GM12878 (cell line): Measurements from ENCODE around the gene SETBP1. TPM values are rescaled to one million over a fixed set of nuclear protein-coding genes. Genes with fewer than 3 reads are reported as not detected.

Source experiments
- ATAC-seq: fragments of 200-7000 bp; cut with Tn5 transposase; 3 replicates; pipeline ENCODE4 v1.9.1; 2020; ENCODE audit warnings: mild to moderate bottlenecking, moderate library complexity
- BruUV-seq: library from RNA; stranded (reverse); fragments of 400-500 nt; replicated peaks from 2 replicates; lab custom pipeline; 2021; lab: Mats Ljungman, UMichigan
- CTCF ChIA-PET: fragments of 300-600 bp; sonication (Branson Sonifier 250); formaldehyde crosslinking; extraction: SDS; loops from one replicate; lab custom pipeline; 2021; ENCODE audit warnings: inconsistent platforms; lab: Yijun Ruan, JAX
- POLR2A ChIA-PET: fragments of 350-600 bp; formaldehyde crosslinking; extraction: SDS; loops from one replicate; lab custom pipeline; 2021; ENCODE audit warnings: inconsistent platforms; lab: Charles Lee
- RAD21 ChIA-PET: fragments of 300-600 bp; sonication (Branson Sonifier 250); formaldehyde crosslinking; loops from one replicate; lab custom pipeline; 2023; ENCODE audit warnings: antibody characterized with exemption; ENCODE audit not compliant: unreplicated experiment; lab: Charles Lee
- SMC1A ChIA-PET: fragments of 300-600 bp; sonication (Branson Sonifier 250); formaldehyde crosslinking; loops from one replicate; lab custom pipeline; 2023; ENCODE audit not compliant: unreplicated experiment, uncharacterized antibody; lab: Charles Lee
- DNase-seq: peaks from one replicate; pipeline ENCODE4 v3.0.0-alpha.2; 2011; ENCODE audit warnings: low read depth, low spot score
- FAIRE-seq: peaks from 3 replicates; lab custom pipeline; 2011; peaks lifted over from hg19 to GRCh38; lab: Jason Lieb, UNC
- H2AFZ ChIP-seq: 2 replicates; pipeline ENCODE4 v1.6.0; 2011; ENCODE audit warnings: low read depth, low read length, control low read depth; ENCODE audit not compliant: control insufficient read depth
- H3K27ac ChIP-seq: 2 replicates; pipeline ENCODE4 v1.5.1; 2011; ENCODE audit warnings: control low read depth; ENCODE audit not compliant: control insufficient read depth, insufficient read depth
- H3K27me3 ChIP-seq, 2 experiments: replicated peaks in 1 of 2; 2 replicates each; pipeline versions ENCODE4 v1.6.0 to v1.6.1; 2011; ENCODE audit warnings: low read length in 1 of 2; ENCODE audit not compliant: control insufficient read depth in 2 of 2, insufficient read depth in 2 of 2
- H3K36me3 ChIP-seq, 2 experiments: 2 replicates each; pipeline ENCODE4 v1.5.1; 2011; ENCODE audit warnings: low read length in 1 of 2; ENCODE audit not compliant: control insufficient read depth in 2 of 2, insufficient read depth in 2 of 2
- H3K4me1 ChIP-seq: 2 replicates; pipeline ENCODE4 v1.6.1; 2011; ENCODE audit warnings: mild to moderate bottlenecking, low read length, moderate library complexity, mixed read lengths; ENCODE audit not compliant: control insufficient read depth, insufficient read depth
- H3K4me2 ChIP-seq: 2 replicates; pipeline ENCODE4 v1.6.0; 2011; ENCODE audit warnings: control low read depth; ENCODE audit not compliant: control insufficient read depth, insufficient read depth
- H3K4me3 ChIP-seq: fragments of 200-600 bp; sonication (generic); 2 replicates; pipeline ENCODE4 v1.5.1; 2016
- H3K79me2 ChIP-seq: 2 replicates; pipeline ENCODE4 v1.6.0; 2011; ENCODE audit warnings: low read length; ENCODE audit not compliant: control insufficient read depth, insufficient read depth
- H3K9ac ChIP-seq: 2 replicates; pipeline ENCODE4 v1.8.0; 2011; ENCODE audit warnings: low read length, control low read depth, mixed read lengths; ENCODE audit not compliant: control insufficient read depth, insufficient read depth
- H3K9me3 ChIP-seq: replicated peaks from 3 replicates; pipeline ENCODE4 v1.5.1; 2011; ENCODE audit warnings: mild to moderate bottlenecking, low read length; ENCODE audit not compliant: control insufficient read depth, insufficient read depth
- H4K20me1 ChIP-seq: 2 replicates; pipeline ENCODE4 v1.6.0; 2011; ENCODE audit not compliant: control insufficient read depth, insufficient read depth
- IKZF1 ChIP-seq: fragments of 450-650 bp; conservative IDR thresholded peaks from 2 replicates; pipeline ENCODE4 v1.6.1; 2017; ENCODE audit warnings: antibody characterized with exemption, mild to moderate bottlenecking
- KAT2A ChIP-seq: conservative IDR thresholded peaks from 2 replicates; pipeline ENCODE4 v1.6.1; 2011; ENCODE audit warnings: low read depth, low read length; ENCODE audit not compliant: control insufficient read depth
- NR2F1 ChIP-seq: fragments of 450-650 bp; conservative IDR thresholded peaks from 2 replicates; pipeline ENCODE4 v1.6.1; 2017; ENCODE audit warnings: mild to moderate bottlenecking
- POLR2AphosphoS5 ChIP-seq: IDR thresholded peaks from 2 replicates; pipeline ENCODE4 v1.6.1; 2011; ENCODE audit warnings: mild to moderate bottlenecking, low read length, inconsistent platforms
- RAD21 ChIP-seq: IDR thresholded peaks from 2 replicates; pipeline ENCODE4 v1.6.1; 2011; ENCODE audit warnings: mild to moderate bottlenecking, low read depth, low read length, moderate library complexity; ENCODE audit not compliant: insufficient read depth
- RFX5 ChIP-seq: IDR thresholded peaks from 2 replicates; pipeline ENCODE4 v1.6.1; 2011; ENCODE audit warnings: low read depth, low read length, improper control_type of control experiment
- WGBS: methylation state at CpG from one replicate; pipeline ENCODE4 v1.1.6; 2016; ENCODE audit warnings: low lambda C conversion rate; ENCODE audit not compliant: insufficient replicate concordance, insufficient coverage; ENCODE audit errors: missing lambda C conversion rate; 5-methylcytosine and 5-hydroxymethylcytosine counted together
- in situ Hi-C: fragments of 300-500 bp; cut with MboI; formaldehyde crosslinking; loops from 9 replicates; pipeline ENCODE4 v1.14.3; 2018; ENCODE audit warnings: mixed read lengths
- intact Hi-C: fragments of 100-400 bp; cut with micrococcal nuclease; formaldehyde crosslinking; loops from one replicate; pipeline ENCODE4 v1.14.2; 2022; ENCODE audit not compliant: unreplicated experiment
- polyA plus RNA-seq, 11 experiments: library from polyadenylated mRNA; depleted of rRNA in 4 of 11; unstranded in 6 of 11; stranded (reverse) in 5 of 11; fragments of >200 nt; fragmentation: Nextera tagmentation in 4 of 11; fragmentation: Illumina TruSeq in 1 of 11; extraction: Ambion mirVana in 4 of 11; extraction: Trizol in 1 of 11; gene quantifications; 1 replicate in 1 of 11; 2 replicates in 10 of 11; pipeline versions ENCODE4 v1.2.1 to v1.2.3, GENCODE V29; 2011 to 2016; ENCODE audit warnings: inconsistent platforms in 2 of 11, missing spikeins in 2 of 11, low read depth in 1 of 11
- total RNA-seq, 4 experiments: library from RNA; depleted of rRNA in 3 of 4; stranded (reverse); fragments of >200 nt in 3 of 4; fragmentation: Illumina TruSeq in 1 of 4; extraction: Trizol in 1 of 4; gene quantifications; 2 replicates each; pipeline versions ENCODE4 v1.2.1 to v1.2.3, GENCODE V29; 2013 to 2021
- TF ChIP-seq, protein P1 (sequence below): IDR thresholded peaks from 2 replicates; pipeline ENCODE4 v1.6.1; 2012; ENCODE audit warnings: mild to moderate bottlenecking, low read depth, low read length
- TF ChIP-seq, protein P2 (sequence below), 3 experiments: IDR thresholded peaks in 2 of 3; conservative IDR thresholded peaks in 1 of 3; 2 replicates each; pipeline ENCODE4 v1.5.1; 2011; ENCODE audit warnings: low read depth in 3 of 3, low read length in 3 of 3, mild to moderate bottlenecking in 3 of 3, control low read depth in 2 of 3, moderate library complexity in 2 of 3, inconsistent platforms in 1 of 3, mixed read lengths in 1 of 3; ENCODE audit not compliant: control insufficient read depth in 2 of 3, insufficient read depth in 1 of 3; ENCODE audit errors: extremely low read depth in 1 of 3

SETBP1 gene
- total and polyA plus RNA-seq, 10 of the 15 experiments (the other 5 are each of a cell fraction or from before 2014, with no cell fraction given) = 0.99 to 29.7 (median 8.3) TPM

DNA sequence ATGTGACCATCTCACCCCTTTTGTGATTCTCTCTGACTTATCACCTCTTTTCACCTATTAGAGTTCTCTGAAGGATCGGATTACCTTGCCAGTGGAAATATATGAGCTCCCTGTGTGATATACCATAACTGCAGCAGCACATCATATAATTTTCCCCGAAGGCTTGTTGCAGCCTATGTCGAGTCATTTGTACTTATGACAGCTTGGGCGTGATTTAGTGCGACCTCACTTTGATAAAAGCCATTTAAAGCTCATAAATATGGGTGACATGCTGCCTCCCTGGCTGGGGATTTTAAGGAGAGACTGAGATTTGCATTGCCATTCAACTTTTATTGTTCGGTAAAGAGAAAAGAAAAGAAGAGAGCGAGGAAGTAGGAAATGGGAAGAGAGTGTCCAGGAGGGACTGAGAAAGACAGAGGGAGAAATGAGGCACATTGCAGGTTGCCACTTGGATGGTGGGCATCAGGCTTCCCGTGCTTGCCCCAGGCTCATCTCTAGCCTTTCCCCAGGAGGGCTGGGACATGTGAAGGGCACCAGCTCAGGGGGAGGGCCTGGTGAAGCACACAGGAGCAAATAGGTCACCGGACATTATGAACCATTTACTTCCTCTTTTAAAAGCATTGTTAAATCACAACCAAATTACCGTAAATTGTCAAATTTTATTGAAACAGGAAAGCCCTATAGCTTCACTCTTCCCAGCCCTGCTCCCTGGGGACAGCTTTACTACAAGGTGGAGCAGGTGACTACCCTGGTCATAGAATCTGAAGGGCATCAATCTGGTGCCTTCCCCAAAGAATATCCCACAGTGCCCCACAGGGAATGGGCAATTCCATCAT, 161.3 kb downstream of the SETBP1 start:
- intact Hi-C loops = no loop called here
- Histone ChIP-seq H3K9ac (no peak overlapping the region), H3K79me2 (no peaks in the 10 kb centered on the region), H3K27me3 (no peaks in the 10 kb centered on the region)
- no peak for FAIRE-seq
- TF ChIP-seq, protein P1, sequence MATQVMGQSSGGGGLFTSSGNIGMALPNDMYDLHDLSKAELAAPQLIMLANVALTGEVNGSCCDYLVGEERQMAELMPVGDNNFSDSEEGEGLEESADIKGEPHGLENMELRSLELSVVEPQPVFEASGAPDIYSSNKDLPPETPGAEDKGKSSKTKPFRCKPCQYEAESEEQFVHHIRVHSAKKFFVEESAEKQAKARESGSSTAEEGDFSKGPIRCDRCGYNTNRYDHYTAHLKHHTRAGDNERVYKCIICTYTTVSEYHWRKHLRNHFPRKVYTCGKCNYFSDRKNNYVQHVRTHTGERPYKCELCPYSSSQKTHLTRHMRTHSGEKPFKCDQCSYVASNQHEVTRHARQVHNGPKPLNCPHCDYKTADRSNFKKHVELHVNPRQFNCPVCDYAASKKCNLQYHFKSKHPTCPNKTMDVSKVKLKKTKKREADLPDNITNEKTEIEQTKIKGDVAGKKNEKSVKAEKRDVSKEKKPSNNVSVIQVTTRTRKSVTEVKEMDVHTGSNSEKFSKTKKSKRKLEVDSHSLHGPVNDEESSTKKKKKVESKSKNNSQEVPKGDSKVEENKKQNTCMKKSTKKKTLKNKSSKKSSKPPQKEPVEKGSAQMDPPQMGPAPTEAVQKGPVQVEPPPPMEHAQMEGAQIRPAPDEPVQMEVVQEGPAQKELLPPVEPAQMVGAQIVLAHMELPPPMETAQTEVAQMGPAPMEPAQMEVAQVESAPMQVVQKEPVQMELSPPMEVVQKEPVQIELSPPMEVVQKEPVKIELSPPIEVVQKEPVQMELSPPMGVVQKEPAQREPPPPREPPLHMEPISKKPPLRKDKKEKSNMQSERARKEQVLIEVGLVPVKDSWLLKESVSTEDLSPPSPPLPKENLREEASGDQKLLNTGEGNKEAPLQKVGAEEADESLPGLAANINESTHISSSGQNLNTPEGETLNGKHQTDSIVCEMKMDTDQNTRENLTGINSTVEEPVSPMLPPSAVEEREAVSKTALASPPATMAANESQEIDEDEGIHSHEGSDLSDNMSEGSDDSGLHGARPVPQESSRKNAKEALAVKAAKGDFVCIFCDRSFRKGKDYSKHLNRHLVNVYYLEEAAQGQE = no peak
- TF ChIP-seq NR2F1 (0 out of 2 replicates have a peak, but pooled peaks have one; percentile 18), RFX5 (no peak), KAT2A (no peak), IKZF1 (peak; percentile 33; the same call in 1 of the 2 replicates), RAD21 (no peak), POLR2AphosphoS5 (no peak)
- TF ChIP-seq, protein P2, sequence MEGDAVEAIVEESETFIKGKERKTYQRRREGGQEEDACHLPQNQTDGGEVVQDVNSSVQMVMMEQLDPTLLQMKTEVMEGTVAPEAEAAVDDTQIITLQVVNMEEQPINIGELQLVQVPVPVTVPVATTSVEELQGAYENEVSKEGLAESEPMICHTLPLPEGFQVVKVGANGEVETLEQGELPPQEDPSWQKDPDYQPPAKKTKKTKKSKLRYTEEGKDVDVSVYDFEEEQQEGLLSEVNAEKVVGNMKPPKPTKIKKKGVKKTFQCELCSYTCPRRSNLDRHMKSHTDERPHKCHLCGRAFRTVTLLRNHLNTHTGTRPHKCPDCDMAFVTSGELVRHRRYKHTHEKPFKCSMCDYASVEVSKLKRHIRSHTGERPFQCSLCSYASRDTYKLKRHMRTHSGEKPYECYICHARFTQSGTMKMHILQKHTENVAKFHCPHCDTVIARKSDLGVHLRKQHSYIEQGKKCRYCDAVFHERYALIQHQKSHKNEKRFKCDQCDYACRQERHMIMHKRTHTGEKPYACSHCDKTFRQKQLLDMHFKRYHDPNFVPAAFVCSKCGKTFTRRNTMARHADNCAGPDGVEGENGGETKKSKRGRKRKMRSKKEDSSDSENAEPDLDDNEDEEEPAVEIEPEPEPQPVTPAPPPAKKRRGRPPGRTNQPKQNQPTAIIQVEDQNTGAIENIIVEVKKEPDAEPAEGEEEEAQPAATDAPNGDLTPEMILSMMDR (IDR thresholded peaks at IDR 0.05 in 2 of 3, conservative IDR thresholded peaks at IDR 0.05 in 1 of 3; ENCODE audit: control insufficient read depth in 2 of 3, extremely low read depth in 1 of 3, insufficient read depth in 1 of 3, low read depth in 3 of 3, low read length in 3 of 3) = no peak
- TF ChIP-seq, all 136 proteins: peak for 2
- BruUV-seq = no TSS peak
- Histone ChIP-seq H3K36me3 (no peaks in the 10 kb centered on the region; a peak in 1 of 4 replicates), H3K4me1 (peaks cover 23% of the 10 kb centered on the region), H3K4me2 (no peak overlapping the region), H3K27ac (no peak overlapping the region), H3K4me3 (no peak overlapping the region), H4K20me1 (no peaks in the 10 kb centered on the region), H3K9me3 (peaks cover 1% of the 10 kb centered on the region; the same call in 1 of the 3 replicates), H2AFZ (no peak overlapping the region; the same call in 1 of the 2 replicates)
- 58% methylated on average over 10 of the region's 10 CpGs for WGBS
- CTCF ChIA-PET = interaction anchor here (0.8 to 3.6 kb wide), 10 partner anchors 9 to 371 kb away, joined by 3 to 9 read pairs (median 3); no protein-coding TSS in a partner anchor
- SMC1A ChIA-PET = interaction anchor here (1.0 to 3.9 kb wide), 20 partner anchors 10 to 371 kb away, joined by 3 to 28 read pairs (median 5); no protein-coding TSS in a partner anchor
- RAD21 ChIA-PET = interaction anchor here (0.6 to 3.1 kb wide), 8 partner anchors 10 to 356 kb away, joined by 3 to 16 read pairs (median 4); no protein-coding TSS in a partner anchor
- POLR2A ChIA-PET = interaction anchor here (0.5 to 1.9 kb wide), 6 partner anchors 9 to 1255 kb away, joined by 3 to 9 read pairs (median 4); no protein-coding TSS in a partner anchor
- in situ Hi-C loops = no loop called here
- DNase-seq (no peak), ATAC-seq (peak; percentile 40)
